Measurements from ENCODE around the gene SSR2. TPM values are rescaled to one million over a fixed set of nuclear protein-coding genes. Genes with fewer than 3 reads are reported as not detected.
"Not testable (repeated sequence)": the region's sequence is repeated elsewhere in the genome, so short reads cannot be mapped to it uniquely, and the experiment has no call there.

The SSR2 gene
- polyA plus RNA-seq, 1 of the 3 experiments (the other 2 are of a cell fraction): 1,136 TPM

DNA sequence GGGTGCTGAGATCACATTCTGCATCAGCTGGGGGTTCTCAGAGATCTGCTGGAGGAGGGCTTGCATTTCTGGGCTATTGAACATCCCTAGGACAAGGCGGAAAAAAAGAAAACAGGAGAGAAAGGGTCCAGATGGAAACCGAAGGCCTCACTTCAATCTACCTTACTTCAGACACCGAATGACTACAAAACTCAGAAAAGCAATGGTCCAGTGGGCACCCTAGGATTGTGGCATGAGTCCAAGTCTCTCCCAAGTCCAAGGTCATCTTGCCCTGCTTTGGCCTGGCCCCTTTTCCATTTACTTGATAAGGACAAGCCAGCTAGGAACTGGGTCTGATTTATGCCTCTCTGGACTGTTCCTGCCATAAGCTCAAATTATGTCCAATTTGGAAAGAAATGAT lies 22.1 kb upstream of the SSR2 start:
- peaks cover 11% of the 10 kb centered on the region for H3F3A ChIP-seq (replicated peaks; ENCODE audit: insufficient read depth)
- no peak overlapping the region for H2AFZ ChIP-seq (ENCODE audit: low read depth)
- CTCF ChIA-PET: interaction anchor here (1.3 to 3.1 kb wide), 2 partner anchors 10 to 24 kb away, joined by 5 to 19 read pairs; partner anchors contain the start of genes LAMTOR2 and UBQLN4
- TF ChIP-seq RCOR1 (IDR thresholded peaks at IDR 0.05; ENCODE audit: low read length) (no peak), GATA2 (CRISPR knock-in tag; IDR thresholded peaks at IDR 0.05) (no peak), RAD21 (IDR thresholded peaks at IDR 0.05; ENCODE audit: low read length) (no peak), IRF3 (IDR thresholded peaks at IDR 0.05; ENCODE audit: low read depth, low read length) (no peak), NRF1 (IDR thresholded peaks at IDR 0.05; ENCODE audit: low read depth, low read length) (no peak), TEAD4 (IDR thresholded peaks at IDR 0.05; ENCODE audit: borderline replicate concordance, insufficient read depth) (no peak), MXI1 (IDR thresholded peaks at IDR 0.05; ENCODE audit: low read depth, low read length) (no peak), POLR2AphosphoS5 (IDR thresholded peaks at IDR 0.05; ENCODE audit: low read depth, low read length) (no peak), YY1 (IDR thresholded peaks at IDR 0.05; ENCODE audit: low read depth) (no peak), PBX3 (IDR thresholded peaks at IDR 0.05) (no peak), FOXJ3 (CRISPR knock-in tag; IDR thresholded peaks at IDR 0.05) (no peak), EP300 (IDR thresholded peaks at IDR 0.05; ENCODE audit: borderline replicate concordance in 1 of 2, low read depth in 1 of 2, low read length in 1 of 2) (no peak), SMC3 (IDR thresholded peaks at IDR 0.05; ENCODE audit: low read depth, low read length) (no peak), RXRA (IDR thresholded peaks at IDR 0.05; ENCODE audit: borderline replicate concordance, low read depth) (no peak), NFIC (IDR thresholded peaks at IDR 0.05; ENCODE audit: borderline replicate concordance) (no peak), ELF1 (IDR thresholded peaks at IDR 0.05) (no peak)
- TF ChIP-seq, protein P1, sequence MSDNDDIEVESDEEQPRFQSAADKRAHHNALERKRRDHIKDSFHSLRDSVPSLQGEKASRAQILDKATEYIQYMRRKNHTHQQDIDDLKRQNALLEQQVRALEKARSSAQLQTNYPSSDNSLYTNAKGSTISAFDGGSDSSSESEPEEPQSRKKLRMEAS (IDR thresholded peaks at IDR 0.05; ENCODE audit: low read depth): no peak
- TF ChIP-seq, protein P2, sequence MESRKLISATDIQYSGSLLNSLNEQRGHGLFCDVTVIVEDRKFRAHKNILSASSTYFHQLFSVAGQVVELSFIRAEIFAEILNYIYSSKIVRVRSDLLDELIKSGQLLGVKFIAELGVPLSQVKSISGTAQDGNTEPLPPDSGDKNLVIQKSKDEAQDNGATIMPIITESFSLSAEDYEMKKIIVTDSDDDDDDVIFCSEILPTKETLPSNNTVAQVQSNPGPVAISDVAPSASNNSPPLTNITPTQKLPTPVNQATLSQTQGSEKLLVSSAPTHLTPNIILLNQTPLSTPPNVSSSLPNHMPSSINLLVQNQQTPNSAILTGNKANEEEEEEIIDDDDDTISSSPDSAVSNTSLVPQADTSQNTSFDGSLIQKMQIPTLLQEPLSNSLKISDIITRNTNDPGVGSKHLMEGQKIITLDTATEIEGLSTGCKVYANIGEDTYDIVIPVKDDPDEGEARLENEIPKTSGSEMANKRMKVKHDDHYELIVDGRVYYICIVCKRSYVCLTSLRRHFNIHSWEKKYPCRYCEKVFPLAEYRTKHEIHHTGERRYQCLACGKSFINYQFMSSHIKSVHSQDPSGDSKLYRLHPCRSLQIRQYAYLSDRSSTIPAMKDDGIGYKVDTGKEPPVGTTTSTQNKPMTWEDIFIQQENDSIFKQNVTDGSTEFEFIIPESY (IDR thresholded peaks at IDR 0.05; ENCODE audit: borderline replicate concordance, low read depth): no peak
- POLR2A ChIA-PET: no interaction called here
- no peaks in the 10 kb centered on the region for H3K79me2 ChIP-seq (ENCODE audit: insufficient read depth)
- no peak overlapping the region for H3K9ac ChIP-seq
- no peaks in the 10 kb centered on the region for H4K20me1 ChIP-seq (ENCODE audit: insufficient read depth)
- H3K27me3 ChIP-seq (ENCODE audit: insufficient read depth): no peaks in the 10 kb centered on the region
- peaks cover 22 to 27% of the 10 kb centered on the region in 2 experiments for H3K36me3 ChIP-seq (replicated peaks in 1 of 2; ENCODE audit: control insufficient read depth in 1 of 2, insufficient read depth in 2 of 2, low read length in 1 of 2)
- H3K4me3 ChIP-seq (ENCODE audit: low read depth in 2 of 2, low read length in 1 of 2): no peak overlapping the region
- H3K9me2 ChIP-seq: no peaks in the 10 kb centered on the region
- no peaks in the 10 kb centered on the region for H3K4me1 ChIP-seq (ENCODE audit: control insufficient read depth in 1 of 2, insufficient read depth in 2 of 2, low read depth in 1 of 2, low read length in 1 of 2)
- WGBS (ENCODE audit: low lambda C conversion rate): 93% methylated on average over 3 of the region's 3 CpGs
- DNase-seq: no peak
- H3K4me2 ChIP-seq: no peak overlapping the region
- no peaks in the 10 kb centered on the region for H3K9me3 ChIP-seq
- no peak overlapping the region for H3K27ac ChIP-seq (ENCODE audit: low read depth in 2 of 2, low read length in 1 of 2)

GRCh38 chr1:156034991-156035390 lies 14.2 kb upstream of the SSR2 start:
- H3K9me3 ChIP-seq; H3K4me1 ChIP-seq (ENCODE audit: control insufficient read depth in 1 of 2, insufficient read depth in 2 of 2, low read depth in 1 of 2, low read length in 1 of 2); H3F3A ChIP-seq (replicated peaks; ENCODE audit: insufficient read depth); H3K4me3 ChIP-seq (ENCODE audit: low read depth in 2 of 2, low read length in 1 of 2); H3K9me2 ChIP-seq; H3K36me3 ChIP-seq (replicated peaks in 1 of 2; ENCODE audit: control insufficient read depth in 1 of 2, insufficient read depth in 2 of 2, low read length in 1 of 2); H4K20me1 ChIP-seq (ENCODE audit: insufficient read depth); H3K79me2 ChIP-seq (ENCODE audit: insufficient read depth); H3K27ac ChIP-seq (ENCODE audit: low read depth in 2 of 2, low read length in 1 of 2); H2AFZ ChIP-seq (ENCODE audit: low read depth); H3K27me3 ChIP-seq (ENCODE audit: insufficient read depth); H3K4me2 ChIP-seq; POLR2A ChIA-PET; DNase-seq; H3K9ac ChIP-seq: not testable (repeated sequence)
- WGBS (ENCODE audit: low lambda C conversion rate): 95% methylated on average over 4 of the region's 4 CpGs
- CTCF ChIA-PET: interaction anchor here (1.2 kb wide), 2 partner anchors 18 to 31 kb away, joined by 3 read pairs; no protein-coding TSS in a partner anchor
